Progenitor cell of endocrine pancreas (in vitro differentiated cells): ENCODE results near the gene HCCS. TPM values are rescaled to one million over a fixed set of nuclear protein-coding genes. Genes with fewer than 3 reads are reported as not detected.

Experiments used
- DNase-seq: peaks from one replicate; pipeline ENCODE4 v3.0.0; 2021; ENCODE audit warnings: low spot score; ENCODE audit not compliant: unreplicated experiment
- H3K27ac Mint-ChIP-seq: 2 replicates; pipeline ENCODE4 v1.8.0; 2021; ENCODE audit warnings: mild to moderate bottlenecking, moderate library complexity, mixed read lengths
- H3K27me3 Mint-ChIP-seq: 2 replicates; pipeline ENCODE4 v1.8.0; 2021; ENCODE audit warnings: mixed read lengths
- H3K36me3 Mint-ChIP-seq: 2 replicates; pipeline ENCODE4 v1.8.0; 2022; ENCODE audit warnings: mixed read lengths; ENCODE audit not compliant: insufficient read depth
- H3K4me1 Mint-ChIP-seq: 2 replicates; pipeline ENCODE4 v1.8.0; 2021; ENCODE audit warnings: low read depth, mixed read lengths
- H3K4me3 Mint-ChIP-seq: 2 replicates; pipeline ENCODE4 v1.8.0; 2021; ENCODE audit warnings: low read depth, mild to moderate bottlenecking, moderate library complexity, mixed read lengths
- H3K9me3 Mint-ChIP-seq: 2 replicates; pipeline ENCODE4 v1.8.0; 2021; ENCODE audit warnings: low read depth, mixed read lengths
- CTCF ChIP-seq: fragments of 200-600 bp; sonication (generic); IDR thresholded peaks from one replicate; pipeline ENCODE4 v1.5.0; 2021; ENCODE audit warnings: antibody characterized with exemption, mild to moderate bottlenecking; ENCODE audit not compliant: unreplicated experiment
- long read RNA-seq: library from polyadenylated mRNA; unstranded; transcript quantifications from one replicate; pipeline ENCODE4 v2.0.0, GENCODE V29; 2020
- total RNA-seq: library from RNA; stranded (reverse); gene quantifications from 2 replicates; pipeline ENCODE4 v1.2.1, GENCODE V29; 2021

HCCS gene
- total RNA-seq, result 19.3 and 20.9 TPM in 2 replicates
- long read RNA-seq, transcript HCCS-202 (7 exons, 1,072 nt), result major isoform, 20 of 20 reads
- long read RNA-seq, partial matches to known transcripts, result 0 of 20 reads
- long read RNA-seq, other reads (novel, unspliced or antisense), result 0 of 20 reads

DNA sequence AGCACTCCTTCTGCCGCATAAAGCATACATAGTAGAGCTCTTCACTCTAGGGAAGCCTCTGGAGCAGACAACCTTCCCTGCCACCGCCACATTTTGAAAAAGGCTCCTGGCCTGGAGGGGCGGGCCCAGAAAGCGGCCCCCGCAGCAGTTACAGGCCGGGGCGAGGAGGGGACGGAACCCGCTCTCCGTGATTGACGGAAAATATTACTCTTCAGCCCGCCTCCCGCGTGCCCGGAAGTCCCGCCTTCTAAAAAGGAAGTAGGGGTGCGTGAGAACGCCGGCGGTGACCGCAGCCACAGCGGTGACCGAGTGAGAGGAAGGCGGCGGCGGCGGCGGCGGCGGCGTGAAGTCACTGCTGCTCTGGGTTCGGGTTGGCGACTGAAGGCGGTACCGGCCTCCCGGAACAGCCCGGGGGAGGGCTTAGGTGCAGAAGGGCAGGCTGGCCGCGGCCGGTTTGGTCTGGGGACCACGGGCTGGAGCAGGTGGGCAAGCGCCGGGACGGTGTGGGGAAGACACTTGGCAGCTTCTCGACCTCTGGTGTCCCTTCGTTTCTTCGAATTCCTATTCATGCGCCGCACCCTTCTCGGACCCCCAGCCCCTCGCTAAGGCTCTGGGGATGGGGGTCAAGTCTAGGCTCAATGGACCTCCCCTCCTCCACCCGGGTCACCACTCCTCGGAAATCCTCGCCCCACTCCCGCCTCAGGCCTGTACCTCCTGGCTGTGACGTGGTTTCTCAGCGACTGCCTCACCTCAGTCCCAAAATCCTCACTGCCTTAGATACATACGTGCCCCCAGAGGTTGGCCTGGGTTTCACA is at the start of gene HCCS:
HCCS (plus strand) TSS at position 296 of the 815 bp plus-strand sequence. CDS start 729 bp downstream, outside the sequence.
- H3K9me3 Mint-ChIP-seq, result no peaks in the 10 kb centered on the region
- peak; percentile 49 for DNase-seq
- H3K36me3 Mint-ChIP-seq, result no peaks in the 10 kb centered on the region
- H3K4me1 Mint-ChIP-seq, result peaks cover 5% of the 10 kb centered on the region
- H3K4me3 Mint-ChIP-seq, result peak within 1 kb of the TSS; percentile 93
- no peak for TF ChIP-seq CTCF
- H3K27me3 Mint-ChIP-seq, result no peaks in the 10 kb centered on the region
- peak within 1 kb of the TSS; percentile 99 for H3K27ac Mint-ChIP-seq

DNA sequence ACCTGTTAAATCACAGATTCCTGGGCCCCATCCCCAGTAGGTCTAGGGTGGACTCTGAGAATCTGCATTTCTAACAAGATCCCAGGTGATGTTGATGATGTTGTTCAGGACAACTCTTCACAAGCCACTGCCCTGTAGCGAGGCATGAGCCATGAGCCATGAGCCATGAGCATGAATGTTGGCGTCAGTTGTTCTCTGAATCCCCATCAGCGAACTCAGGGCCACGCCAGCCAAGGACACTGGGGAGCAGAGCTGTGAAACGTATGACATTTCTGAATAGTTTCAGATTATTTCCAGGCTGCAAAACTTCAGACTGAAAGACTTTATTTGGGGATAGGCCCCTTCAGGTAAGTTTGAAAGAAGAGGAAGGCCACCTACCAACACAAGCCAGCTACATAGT is 46.9 kb upstream of the HCCS start:
- no peak overlapping the region for H3K4me3 Mint-ChIP-seq
- no peaks in the 10 kb centered on the region for H3K36me3 Mint-ChIP-seq
- TF ChIP-seq CTCF, result no peak
- peaks cover 5% of the 10 kb centered on the region for H3K4me1 Mint-ChIP-seq
- no peaks in the 10 kb centered on the region for H3K27me3 Mint-ChIP-seq
- no peak for DNase-seq
- peaks cover 10% of the 10 kb centered on the region for H3K9me3 Mint-ChIP-seq
- H3K27ac Mint-ChIP-seq, result no peak overlapping the region

GRCh38 chrX:11064851-11065600 is 46.1 kb upstream of the HCCS start:
- Mint-ChIP-seq H3K27ac (no peak overlapping the region), H3K4me3 (no peak overlapping the region), H3K4me1 (peaks cover 5% of the 10 kb centered on the region), H3K27me3 (no peaks in the 10 kb centered on the region), H3K36me3 (no peaks in the 10 kb centered on the region), H3K9me3 (peaks cover 9% of the 10 kb centered on the region)
- no peak for TF ChIP-seq CTCF
- DNase-seq, result no peak

DNA sequence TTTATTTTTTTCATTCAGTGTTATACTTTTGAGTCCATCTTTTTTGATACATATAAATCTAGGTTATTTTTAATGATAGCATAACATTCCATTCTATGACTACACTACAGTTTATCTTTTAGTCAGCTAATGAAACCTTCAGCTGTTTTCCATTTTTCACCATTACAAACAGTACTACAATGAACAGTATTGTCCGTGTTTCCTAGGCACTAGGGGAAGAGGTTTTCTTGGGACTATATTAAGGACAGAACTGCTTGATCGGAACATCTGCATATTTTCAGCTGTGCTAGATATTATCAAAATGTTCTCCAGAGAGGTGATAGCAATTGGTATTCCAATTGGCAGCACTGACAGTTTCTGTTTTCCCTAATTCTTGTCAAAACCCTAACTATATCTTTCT is 44.3 kb upstream of the HCCS start:
- H3K9me3 Mint-ChIP-seq, result peaks cover 7% of the 10 kb centered on the region
- H3K27me3 Mint-ChIP-seq, result no peaks in the 10 kb centered on the region
- no peak overlapping the region for H3K4me3 Mint-ChIP-seq
- peaks cover 3% of the 10 kb centered on the region for H3K4me1 Mint-ChIP-seq
- H3K27ac Mint-ChIP-seq, result no peak overlapping the region
- no peak for TF ChIP-seq CTCF
- no peak for DNase-seq
- no peaks in the 10 kb centered on the region for H3K36me3 Mint-ChIP-seq

GRCh38 chrX:11073381-11073780 is 37.8 kb upstream of the HCCS start:
- TF ChIP-seq CTCF, result no peak
- Mint-ChIP-seq H3K9me3 (peaks cover 13% of the 10 kb centered on the region), H3K27me3 (no peaks in the 10 kb centered on the region), H3K4me1 (no peaks in the 10 kb centered on the region), H3K4me3 (no peak overlapping the region), H3K27ac (no peak overlapping the region), H3K36me3 (no peaks in the 10 kb centered on the region)
- DNase-seq, result no peak
